Fibroblast of lung (primary cell): ENCODE results near the gene ROPN1L.

Source experiments
- CTCF ChIP-seq, 2 donors: IDR thresholded peaks in 1 of 2; conservative IDR thresholded peaks in 1 of 2; 1 replicate in 1 of 2; 2 replicates in 1 of 2; pipeline ENCODE4 v1.5.1; 2011 to 2012; ENCODE audit warnings: low read length in 2 of 2, control low read depth in 1 of 2, inconsistent platforms in 1 of 2, low read depth in 1 of 2, mild to moderate bottlenecking in 1 of 2
- EZH2 ChIP-seq: IDR thresholded peaks from 2 replicates; pipeline ENCODE4 v1.5.1; 2012; ENCODE audit warnings: low read length, control low read depth, mild to moderate bottlenecking; ENCODE audit errors: missing control alignments

- no peak for TF ChIP-seq EZH2
- TF ChIP-seq CTCF (conservative IDR thresholded peaks at IDR 0.05 in 1 of 2, IDR thresholded peaks at IDR 0.05 in 1 of 2; ENCODE audit: low read depth in 1 of 2, low read length in 2 of 2), result no peak
Measured at GRCh38 chr5:10461041-10461440, 19.4 kb downstream of the ROPN1L start.
